Testis (tissue), 3 donors: Measurements from ENCODE around the gene MRM1. TPM values are rescaled to one million over a fixed set of nuclear protein-coding genes. Genes with fewer than 3 reads are reported as not detected.

ENCODE experiments used
- DNase-seq: peaks from one replicate; pipeline ENCODE4 v3.0.0-alpha.2; 2019
- H3K27ac ChIP-seq, 2 donors: fragments of 200-600 bp; sonication (generic); one replicate each; pipeline ENCODE4 v1.5.1; 2019
- H3K27me3 ChIP-seq: fragments of 200-600 bp; sonication (generic); one replicate; pipeline ENCODE4 v1.5.1; 2019
- H3K36me3 ChIP-seq: fragments of 200-600 bp; sonication (generic); one replicate; pipeline ENCODE4 v1.5.1; 2017; ENCODE audit warnings: low read depth; ENCODE audit errors: missing control alignments
- H3K4me1 ChIP-seq: fragments of 200-600 bp; sonication (generic); one replicate; pipeline ENCODE4 v1.5.1; 2019
- H3K4me3 ChIP-seq, 2 donors: fragments of 200-600 bp; sonication (generic); one replicate each; pipeline ENCODE4 v1.5.1; 2017 to 2019
- H3K9me3 ChIP-seq: fragments of 200-600 bp; sonication (generic); one replicate; pipeline ENCODE4 v1.5.1; 2017
- CTCF ChIP-seq, 3 experiments: fragments of 450-650 bp in 2 of 3; fragments of 200-600 bp in 1 of 3; sonication (generic) in 1 of 3; IDR thresholded peaks; one replicate each; pipeline ENCODE4 v1.5.1; 2016 to 2019; ENCODE audit warnings: antibody characterized with exemption in 3 of 3, mild to moderate bottlenecking in 2 of 3, moderate library complexity in 1 of 3
- POLR2A ChIP-seq: fragments of 450-650 bp; IDR thresholded peaks from one replicate; pipeline ENCODE4 v1.6.1; 2017; ENCODE audit warnings: antibody characterized with exemption, mild to moderate bottlenecking, moderate library complexity
- WGBS, 2 donors: methylation state at CpG; one replicate each; pipeline ENCODE4 v1.1.5; 2018; 5-methylcytosine and 5-hydroxymethylcytosine counted together
- intact Hi-C: fragments of 100-400 bp; cut with DNase I; formaldehyde crosslinking; loops from one replicate; pipeline ENCODE4 v1.15.1; 2023; ENCODE audit warnings: low total_unique reads
- polyA plus RNA-seq: library from polyadenylated mRNA; stranded (reverse); fragments of 350-450 nt; fragmentation: Illumina TruSeq; extraction: RNeasy Lipid Tissue Mini Kit (QIAGEN cat#74804); gene quantifications from one replicate; pipeline ENCODE4 v1.2.3, GENCODE V29; 2014; ENCODE audit warnings: low read depth, low replicate concordance; ENCODE audit not compliant: insufficient read depth
- total RNA-seq, 2 donors: library from RNA; depleted of rRNA; stranded (reverse); fragments of >200 nt; gene quantifications; one replicate each; pipeline ENCODE4 v1.2.3, GENCODE V29; 2016

The MRM1 gene
- total and polyA plus RNA-seq, 3 donors from 2014 or later, result 4.4 to 8.1 (median 7.6) TPM

DNA sequence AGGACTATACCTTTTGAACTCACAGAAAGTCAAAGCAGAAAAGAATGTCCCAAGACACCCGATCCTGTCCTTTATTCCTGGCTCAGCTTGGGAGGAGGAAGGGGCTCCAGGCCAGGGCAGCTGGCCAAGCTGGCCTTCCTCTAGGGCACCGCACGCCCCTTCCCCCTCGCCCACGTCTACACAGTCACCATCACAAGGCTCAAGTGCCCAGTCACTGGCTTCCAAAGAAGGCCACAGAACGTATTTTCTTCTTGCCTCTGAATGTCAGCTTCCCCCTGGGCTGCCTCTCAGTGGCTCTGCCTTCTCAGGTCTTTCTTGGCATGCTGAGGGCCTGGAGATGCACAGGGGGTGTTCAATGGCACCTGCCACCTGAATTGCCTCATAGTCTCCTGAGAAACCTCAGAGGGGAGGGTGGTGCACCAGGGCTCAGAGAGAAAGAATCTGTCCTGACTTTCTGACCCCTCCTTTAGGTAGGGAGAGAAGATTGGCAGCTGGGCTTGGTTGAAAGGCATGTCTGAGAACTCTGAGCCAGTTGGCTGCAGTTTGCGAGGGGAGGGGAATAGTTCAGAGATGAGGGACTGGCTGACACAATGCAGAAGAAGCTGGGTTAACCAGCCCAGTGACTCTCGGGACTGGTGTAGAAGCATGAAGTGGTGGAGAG is 7.6 kb upstream of the MRM1 start:
- no peaks in the 10 kb centered on the region for H3K36me3 ChIP-seq
- no peaks in the 10 kb centered on the region for H3K27me3 ChIP-seq
- 81% methylated on average over 8 of the region's 8 CpGs for WGBS, 2 donors
- TF ChIP-seq CTCF (IDR thresholded peaks at IDR 0.05) (no peak), POLR2A (no peak)
- H3K4me3 ChIP-seq, result no peak overlapping the region
- H3K27ac ChIP-seq, result no peak overlapping the region
- H3K4me1 ChIP-seq, result peaks cover 12% of the 10 kb centered on the region
- no peak for DNase-seq
- intact Hi-C loops, result loop anchor here (10.0 kb wide), 1 partner anchor 49 kb away; the partner anchor contains the start of gene GGNBP2
- H3K9me3 ChIP-seq, result no peaks in the 10 kb centered on the region

DNA sequence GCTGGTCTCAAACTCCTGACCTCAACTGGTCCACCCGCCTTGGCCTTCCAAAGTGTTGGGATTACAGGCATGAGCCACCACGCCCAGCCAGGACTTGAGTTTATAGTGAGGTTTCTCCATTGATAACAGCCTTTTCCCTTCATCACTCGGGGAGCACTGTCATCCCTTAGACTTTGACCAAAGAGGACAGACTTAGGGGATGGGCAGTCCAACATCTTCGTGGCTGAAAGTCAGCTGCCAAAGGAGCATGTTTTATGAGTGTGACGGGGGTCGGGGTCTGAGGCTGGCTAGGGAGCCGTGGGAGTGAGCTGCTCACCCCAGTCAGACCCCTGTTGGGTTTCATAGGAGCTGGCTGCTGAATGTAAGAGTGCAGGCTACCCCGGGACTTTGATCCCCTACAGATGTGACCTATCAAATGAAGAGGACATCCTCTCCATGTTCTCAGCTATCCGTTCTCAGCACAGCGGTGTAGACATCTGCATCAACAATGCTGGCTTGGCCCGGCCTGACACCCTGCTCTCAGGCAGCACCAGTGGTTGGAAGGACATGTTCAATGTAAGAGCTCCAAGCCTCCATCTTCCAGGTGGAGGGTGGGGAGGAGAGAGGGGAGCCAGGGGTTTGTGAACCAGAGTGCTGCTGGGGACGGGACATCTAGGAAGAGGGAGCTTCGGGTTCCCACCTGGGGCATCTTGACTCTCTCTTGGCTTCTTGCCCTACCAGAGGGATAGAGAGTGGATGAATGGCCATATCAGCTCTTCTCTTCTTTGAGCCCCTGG is 6.6 kb upstream of the MRM1 start:
- H3K4me1 ChIP-seq, result peaks cover 12% of the 10 kb centered on the region
- intact Hi-C loops, result loop anchor here (10.0 kb wide), 1 partner anchor 50 kb away; the partner anchor contains the start of gene GGNBP2
- no peaks in the 10 kb centered on the region for H3K36me3 ChIP-seq
- WGBS, 2 donors, result 68 to 72% methylated on average over 9 to 13 of the region's 13 CpGs
- H3K9me3 ChIP-seq, result no peaks in the 10 kb centered on the region
- DNase-seq, result no peak
- H3K27ac ChIP-seq, result no peak overlapping the region
- no peaks in the 10 kb centered on the region for H3K27me3 ChIP-seq
- TF ChIP-seq CTCF (IDR thresholded peaks at IDR 0.05) (no peak), POLR2A (no peak)
- no peak overlapping the region for H3K4me3 ChIP-seq

- intact Hi-C loops, result loop anchor here (10.0 kb wide), 1 partner anchor 52 kb away; the partner anchor contains the start of gene GGNBP2
- peaks cover 12% of the 10 kb centered on the region for H3K4me1 ChIP-seq
- H3K4me3 ChIP-seq, result no peak overlapping the region
- no peaks in the 10 kb centered on the region for H3K9me3 ChIP-seq
- DNase-seq, result no peak
- no peak overlapping the region for H3K27ac ChIP-seq
- TF ChIP-seq POLR2A (no peak), CTCF (IDR thresholded peaks at IDR 0.05) (no peak)
- WGBS, 2 donors, result 91 to 97% methylated on average over 5 to 6 of the region's 6 CpGs
- no peaks in the 10 kb centered on the region for H3K36me3 ChIP-seq
- no peaks in the 10 kb centered on the region for H3K27me3 ChIP-seq
Measured at GRCh38 chr17:36597226-36597625, 4.2 kb upstream of the MRM1 start.

DNA sequence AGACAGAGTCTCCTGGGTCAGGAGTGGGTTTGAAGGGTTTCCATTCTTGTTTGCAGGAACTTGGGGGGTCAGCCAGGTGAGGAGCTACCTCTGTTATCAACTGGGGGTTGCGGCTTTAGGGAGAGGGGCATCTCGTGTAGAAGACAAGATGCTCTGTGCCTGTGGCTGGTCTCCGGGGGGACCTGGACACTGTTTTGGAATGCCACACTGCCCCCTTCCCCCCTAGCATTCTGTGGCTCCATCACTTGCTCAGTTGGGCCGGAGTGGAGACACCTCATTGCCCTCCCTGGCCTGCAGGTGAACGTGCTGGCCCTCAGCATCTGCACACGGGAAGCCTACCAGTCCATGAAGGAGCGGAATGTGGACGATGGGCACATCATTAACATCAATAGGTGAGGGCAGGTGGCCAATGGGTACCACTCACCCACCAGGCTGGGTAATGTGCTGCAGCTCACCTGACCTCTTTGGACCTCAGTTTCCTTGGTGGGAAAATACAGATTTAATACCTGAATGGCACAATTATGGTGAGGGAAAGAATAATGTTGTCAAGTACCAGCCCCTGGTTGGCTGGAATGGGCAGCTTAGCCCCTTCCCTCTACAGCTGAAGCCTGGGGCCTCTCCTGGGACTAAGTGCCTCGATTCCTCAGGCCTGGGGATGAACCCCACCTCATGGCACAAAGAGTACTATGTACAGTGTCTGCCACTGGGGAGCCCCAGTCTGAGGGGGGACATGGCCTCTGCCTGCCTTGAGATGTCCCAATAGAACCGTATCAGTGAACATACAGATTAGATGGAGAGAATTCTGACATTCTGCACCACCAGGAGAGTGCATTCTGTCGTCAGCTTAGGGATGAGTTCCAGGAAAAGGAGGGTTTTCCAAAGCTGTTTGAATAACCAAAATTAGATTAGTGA is 3.3 kb upstream of the MRM1 start:
- Histone ChIP-seq H3K4me1 (peaks cover 14% of the 10 kb centered on the region), H3K4me3 (no peak overlapping the region), H3K36me3 (no peaks in the 10 kb centered on the region), H3K9me3 (no peaks in the 10 kb centered on the region), H3K27ac (no peak overlapping the region), H3K27me3 (no peaks in the 10 kb centered on the region)
- DNase-seq, result no peak
- intact Hi-C loops, result loop anchor here (10.0 kb wide), 1 partner anchor 53 kb away; the partner anchor contains the start of gene GGNBP2
- no peak for TF ChIP-seq CTCF (IDR thresholded peaks at IDR 0.05)
- no peak for TF ChIP-seq POLR2A
- WGBS, 2 donors, result 80 to 88% methylated on average over 6 to 11 of the region's 11 CpGs
